Stimulated activated CD4-positive, alpha-beta T cell treated with anti-CD3 and anti-CD28 coated beads, Interleukin-4, amount 100 ng/mL, for 48 hours (primary cell): ENCODE results near the gene DKK3.
"Not testable (repeated sequence)": the region's sequence is repeated elsewhere in the genome, so short reads cannot be mapped to it uniquely, and the experiment has no call there.

Experiments used
- DNase-seq, 2 donors: peaks; one replicate each; pipeline ENCODE4 v3.0.0-alpha.2; 2020; ENCODE audit warnings: low read depth in 2 of 2

Gene DKK3

DNA sequence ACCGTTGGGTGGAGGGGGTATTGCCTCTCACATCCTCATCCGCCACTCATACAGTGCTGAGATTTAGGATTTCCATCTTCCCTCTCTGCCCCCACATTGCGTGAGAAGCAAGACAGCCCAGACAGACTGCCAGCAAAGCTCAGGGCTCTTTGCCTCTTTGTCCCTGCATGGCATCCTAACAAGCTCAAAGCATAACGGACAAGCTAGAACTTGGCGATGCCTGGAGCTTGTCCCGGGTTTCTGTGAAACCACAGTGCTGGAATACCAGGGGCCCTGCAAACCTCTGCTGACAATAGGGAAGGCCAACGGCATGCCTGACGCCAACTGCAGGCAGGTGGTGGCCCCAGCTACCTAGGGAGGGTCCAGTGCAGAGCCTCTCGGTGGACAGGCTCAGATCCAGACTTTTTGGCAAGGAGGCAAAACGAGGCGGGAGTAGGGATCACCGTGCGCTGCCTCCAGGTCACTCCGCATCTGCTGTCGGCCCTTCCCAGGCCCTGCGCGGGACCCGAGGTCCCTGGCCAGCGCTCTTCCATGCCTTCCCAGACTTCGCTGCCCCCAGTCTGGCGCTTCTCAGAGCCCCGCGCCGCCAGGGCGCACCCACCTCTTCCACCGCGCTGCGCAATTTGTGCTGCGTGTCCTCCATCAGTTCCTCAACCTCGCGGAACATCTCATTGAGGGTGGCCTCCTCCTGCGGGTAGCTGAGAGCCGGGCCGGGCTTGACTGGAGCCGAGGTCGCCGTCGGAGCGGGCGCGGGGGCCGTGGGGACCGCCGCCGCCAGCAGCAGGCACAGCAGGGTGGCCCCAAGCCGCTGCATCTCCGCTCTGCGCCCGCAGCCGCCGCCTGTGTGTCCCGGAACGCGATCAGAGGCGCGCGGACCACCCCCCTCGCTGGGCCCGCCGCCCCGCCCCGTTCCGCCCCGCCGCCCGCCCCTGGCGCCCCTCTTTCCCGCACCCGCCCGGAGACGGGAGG, at the start of gene DKK3:
Gene DKK3, minus strand, starts transcription at position 858 of the 969 bp plus-strand sequence. Its CDS starts 44 bp downstream, at position 814.
- DNase-seq, result no peak

DNA sequence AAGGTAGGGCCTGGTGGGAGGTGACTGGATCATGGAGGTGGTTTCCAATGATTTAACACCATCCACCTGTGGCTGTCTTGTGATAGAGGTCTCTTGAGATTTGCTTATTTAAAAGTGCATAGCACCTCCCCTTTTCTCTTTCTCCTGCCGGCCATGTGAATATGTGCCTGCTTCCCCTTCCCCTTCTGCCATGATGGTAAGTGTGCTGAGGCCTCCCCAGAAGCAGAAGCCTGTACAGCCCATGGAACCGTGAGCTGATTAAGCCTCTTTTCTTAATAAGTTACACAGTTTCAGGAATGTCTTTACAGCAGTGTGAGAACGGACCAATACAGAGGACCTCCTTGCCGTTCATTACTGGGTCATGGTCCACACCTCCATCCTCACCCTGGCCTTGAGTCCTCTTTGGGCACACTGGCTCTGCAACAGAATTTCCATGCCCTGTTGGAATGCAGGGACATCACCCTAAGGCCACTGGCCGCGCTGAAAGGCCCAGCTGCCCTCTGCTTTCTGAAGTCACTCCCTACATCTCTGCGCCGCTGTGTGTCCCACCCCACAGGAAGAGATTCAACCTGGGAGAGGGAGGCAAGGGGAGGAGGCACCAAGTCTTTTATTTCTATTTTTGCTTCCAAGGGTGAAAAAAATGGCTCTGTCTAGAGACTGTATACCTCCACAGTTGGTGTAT, 49.0 kb upstream of the DKK3 start:
- DNase-seq, result no peak

DNA sequence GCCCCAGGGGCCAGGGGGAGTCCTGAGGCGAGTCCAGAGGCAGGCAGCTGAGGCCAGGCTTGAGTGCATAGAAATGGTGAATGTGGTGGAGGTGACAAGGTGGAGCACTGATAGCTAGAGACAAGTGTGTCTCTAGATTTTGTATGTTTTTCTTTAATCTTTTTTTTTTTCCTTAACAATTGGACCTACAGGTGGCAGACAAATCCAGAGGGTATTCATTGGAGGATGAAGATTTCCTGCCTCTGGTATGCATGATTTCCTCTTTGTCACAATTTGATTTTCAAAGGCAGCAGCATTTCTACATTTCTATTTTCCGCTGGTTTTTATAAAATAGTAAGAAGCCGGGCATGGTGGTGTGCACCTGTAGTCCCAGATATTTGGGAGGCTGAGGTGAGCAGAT, 47.7 kb upstream of the DKK3 start:
- no peak for DNase-seq

DNA sequence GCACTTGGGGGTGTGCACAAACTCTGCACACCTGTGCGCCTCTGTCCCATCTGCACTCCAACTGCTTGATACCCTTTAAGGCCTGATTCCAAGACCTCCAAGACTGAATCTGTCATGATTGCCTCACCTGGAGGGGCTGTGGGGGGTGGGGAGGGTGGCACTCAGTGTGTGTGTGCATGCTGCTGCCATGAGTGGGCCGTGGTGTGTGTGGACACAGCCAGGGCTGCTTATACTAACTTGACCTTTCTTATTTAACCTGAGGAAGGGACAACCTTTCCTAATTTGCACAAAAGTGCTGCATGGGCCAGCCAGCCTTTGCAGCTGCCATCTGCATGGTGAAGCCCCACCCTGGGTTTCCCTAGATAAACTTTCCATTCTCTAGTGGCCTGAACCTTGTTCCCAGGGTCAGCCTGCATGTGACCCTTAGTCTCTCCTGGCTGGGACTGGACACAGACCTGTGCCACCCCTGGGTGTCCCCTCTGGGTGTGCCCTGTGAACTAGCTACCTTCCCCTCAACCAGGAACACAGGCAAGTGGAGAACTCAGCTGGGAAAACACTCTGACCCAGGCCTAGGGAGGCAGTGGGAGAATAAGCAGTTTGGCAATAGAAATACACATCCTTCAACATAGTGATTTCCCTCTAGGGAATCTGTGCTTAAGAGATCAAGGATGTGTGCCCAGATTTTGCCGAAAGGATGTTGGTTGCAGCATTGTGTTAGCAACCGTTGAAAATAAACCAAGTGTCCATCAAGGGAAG, 45.4 kb upstream of the DKK3 start:
- DNase-seq, result no peak

DNA sequence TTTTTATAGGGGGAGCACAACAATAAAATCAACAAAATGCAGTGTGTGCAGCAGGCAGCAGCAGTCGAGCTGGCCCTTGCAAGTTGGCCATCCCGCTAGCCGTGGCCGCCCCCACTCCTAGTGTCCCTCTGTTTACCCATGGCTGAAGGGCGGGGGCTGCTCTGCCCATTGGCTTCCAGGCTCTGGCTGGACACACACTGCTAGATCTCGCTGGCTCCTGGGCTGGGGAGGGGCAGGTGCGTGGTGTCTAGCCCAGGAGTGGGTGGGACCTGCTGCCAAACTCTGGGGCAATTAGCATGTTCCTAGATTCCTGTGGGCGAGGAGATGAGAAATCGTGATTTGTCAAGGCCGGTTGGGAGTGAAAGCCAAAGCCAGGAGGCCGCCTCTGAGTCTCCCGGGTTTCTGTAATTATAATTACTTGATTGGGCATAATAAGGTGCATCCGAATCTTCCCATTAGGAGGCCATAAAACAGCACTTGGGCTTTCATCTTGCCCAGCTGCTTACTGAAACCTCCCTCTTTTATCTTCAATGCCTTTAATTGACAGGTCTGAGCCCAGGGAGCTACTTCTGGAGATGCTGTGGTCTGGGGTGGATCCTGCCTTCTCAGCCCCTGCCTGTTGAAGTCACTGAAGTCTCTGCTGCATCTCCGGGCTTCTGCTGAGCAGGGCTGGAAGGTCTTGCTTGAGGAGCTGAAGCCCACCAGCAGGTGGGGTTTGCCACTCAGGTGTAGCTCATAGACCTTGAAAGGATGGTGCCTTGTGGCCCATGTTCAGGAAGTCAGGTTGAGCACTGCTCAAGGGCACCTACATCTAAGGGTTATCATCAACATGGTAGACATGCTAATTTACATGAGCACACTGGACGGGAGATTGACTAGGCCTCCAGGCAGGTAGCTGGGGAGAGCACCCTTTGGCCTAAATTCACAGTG, 44.5 kb upstream of the DKK3 start:
- no peak for DNase-seq

DNA sequence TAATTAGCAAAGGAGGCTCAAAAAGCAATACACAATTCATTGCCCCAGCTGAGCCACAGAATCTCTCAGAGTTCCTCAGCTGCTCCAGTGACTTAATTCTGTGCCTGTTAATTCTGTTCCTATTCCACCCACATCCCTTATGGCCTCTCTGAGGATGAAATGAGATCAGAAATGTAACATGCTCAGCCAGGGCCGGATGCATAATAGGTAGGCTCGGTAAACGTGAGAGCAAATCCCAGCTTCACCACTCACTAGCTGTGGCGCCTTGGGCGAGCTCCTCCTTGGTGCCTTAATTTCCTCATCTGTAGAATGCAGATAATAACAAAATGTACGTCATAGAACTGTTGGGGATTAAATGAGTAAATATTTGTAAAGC, 42.8 kb upstream of the DKK3 start:
- no peak for DNase-seq

DNA sequence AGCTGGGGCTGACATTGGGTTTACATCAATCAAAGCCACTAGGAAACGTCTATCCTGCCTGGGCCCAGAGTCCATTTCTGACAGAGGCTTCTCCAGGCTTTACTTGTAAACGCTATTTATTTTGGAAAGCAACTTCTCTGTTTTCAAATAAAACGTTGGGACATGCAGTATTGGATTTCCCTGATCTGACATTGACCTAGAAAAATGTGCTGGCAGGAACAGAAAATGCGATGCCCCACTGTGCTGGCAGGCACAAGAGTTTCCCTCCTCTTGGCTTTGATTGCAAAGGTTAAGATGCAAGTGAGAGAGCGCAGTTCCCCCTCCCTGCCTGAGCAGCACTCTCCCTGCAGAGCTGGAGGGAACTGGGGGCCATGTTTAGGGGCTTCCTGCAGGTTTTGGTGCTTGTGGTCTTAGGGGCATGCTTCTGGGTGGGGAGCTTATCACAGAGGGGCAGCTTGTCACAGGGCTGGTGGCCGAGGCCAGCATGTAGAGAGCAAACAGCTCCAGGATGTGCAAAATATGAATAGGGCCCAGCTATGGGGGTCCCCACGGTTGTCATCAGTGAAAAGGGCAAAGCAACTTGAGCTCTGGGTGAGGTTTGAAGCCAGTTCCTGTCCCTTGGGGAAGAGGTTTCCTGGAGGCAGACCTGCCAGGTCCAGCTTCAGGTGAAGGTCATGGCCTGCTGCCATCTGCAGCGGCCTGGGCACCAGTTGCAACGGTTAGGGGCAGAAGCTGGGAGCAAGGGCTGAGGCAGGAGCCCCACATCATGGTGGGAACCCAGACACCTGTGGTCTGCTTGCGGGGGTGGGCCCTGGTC, 42.3 kb upstream of the DKK3 start:
- no peak for DNase-seq

DNA sequence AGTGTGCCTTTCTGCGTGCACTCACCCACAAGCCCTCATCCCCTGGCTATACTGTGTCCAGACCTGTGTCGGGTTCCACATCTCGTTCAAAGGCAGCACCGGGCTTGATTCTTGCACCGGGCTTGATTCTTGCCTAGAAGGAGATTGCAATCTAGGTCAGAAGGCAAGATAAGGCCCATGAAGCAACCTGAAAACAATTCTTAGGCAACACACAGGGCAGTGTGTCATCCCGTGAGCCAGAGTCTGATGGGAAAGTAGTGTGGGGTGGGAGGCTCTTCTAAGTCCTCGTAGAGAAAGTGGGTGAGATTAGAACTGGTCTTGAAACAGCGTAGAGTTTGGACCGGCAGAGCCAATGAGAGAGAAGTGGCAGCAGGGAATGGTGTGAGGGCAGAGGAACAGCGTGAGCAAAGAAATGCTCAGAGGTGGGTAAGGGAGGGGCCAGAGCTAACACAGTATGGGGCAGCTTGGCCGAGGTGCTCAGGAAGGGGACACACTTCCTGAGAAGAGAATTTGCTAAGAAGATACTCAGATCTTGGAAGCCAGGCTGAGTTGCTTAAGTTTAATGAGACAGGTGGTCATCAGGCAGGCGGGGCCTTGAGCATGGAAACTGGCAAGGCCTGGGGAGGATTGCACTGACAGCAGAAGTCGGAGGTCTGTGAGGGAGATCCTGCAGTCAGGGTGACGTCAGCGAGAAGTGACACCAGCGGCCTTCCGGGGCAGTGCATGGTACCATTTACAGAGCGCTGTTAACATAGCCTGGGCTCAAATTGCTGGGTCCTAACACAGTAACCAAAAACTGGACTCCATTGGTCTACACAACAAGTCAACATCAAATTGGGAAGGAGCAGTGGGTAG, 40.7 kb upstream of the DKK3 start:
- no peak for DNase-seq

DNA sequence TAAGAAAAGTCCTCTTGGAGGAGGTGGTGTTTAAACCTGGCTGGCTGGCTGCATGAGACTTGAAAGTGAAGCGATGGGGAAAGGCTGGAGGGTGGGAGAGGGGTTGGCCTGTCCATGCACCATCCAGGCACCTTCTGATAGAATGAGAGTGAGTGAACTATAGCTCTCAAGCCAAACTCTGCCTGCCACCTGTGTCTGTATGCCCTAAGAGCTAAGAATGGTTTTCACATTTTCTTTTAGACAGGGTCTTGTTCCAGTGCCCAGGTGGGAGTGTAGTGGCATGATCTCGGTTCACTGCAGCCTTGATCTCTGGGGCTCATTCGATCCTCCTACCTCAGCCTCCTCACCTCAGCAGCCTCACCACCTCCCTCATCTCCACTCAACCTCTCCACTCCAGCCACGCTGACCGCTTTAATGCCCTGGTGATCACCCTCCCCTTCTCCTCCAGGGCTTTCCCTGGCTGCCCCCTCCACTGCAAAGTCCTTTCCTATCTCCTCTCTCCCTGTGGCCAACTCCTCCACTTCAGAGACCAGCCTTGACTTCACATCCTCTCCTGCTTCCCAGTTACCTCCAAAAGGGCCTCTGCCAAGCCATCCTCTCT, 38.3 kb upstream of the DKK3 start:
- DNase-seq, result no peak

DNA sequence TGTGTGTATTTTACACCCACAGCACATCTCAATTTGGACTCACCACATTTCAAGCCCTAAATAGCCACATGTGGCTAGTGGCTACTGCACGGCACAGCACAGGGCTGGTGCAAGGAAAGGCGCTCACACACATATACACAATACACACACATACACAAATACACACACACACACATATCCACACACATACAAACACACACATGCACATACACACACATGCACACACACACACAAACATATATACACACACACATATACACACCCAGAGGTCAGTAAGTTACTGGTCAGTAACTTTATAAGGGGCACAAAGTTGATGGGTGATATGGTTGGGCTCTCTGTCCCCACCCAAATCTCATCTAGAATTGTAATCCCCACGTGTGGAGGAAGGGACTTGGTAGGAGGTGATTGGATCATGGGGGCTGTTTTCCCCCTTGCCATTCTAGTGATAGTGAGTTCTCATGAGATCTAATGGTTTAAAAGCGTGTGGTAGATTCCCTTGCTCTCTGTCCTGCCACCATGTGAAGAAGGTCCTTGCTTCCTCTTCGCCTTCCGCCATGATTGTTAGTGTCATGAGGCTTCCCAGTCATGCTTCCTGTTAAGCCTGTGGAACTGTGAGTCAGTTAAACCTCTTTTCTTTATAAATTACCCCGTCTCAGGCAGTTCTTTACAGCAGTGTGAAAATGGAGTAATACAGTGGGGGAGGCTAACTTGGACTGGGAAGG, 37.6 kb upstream of the DKK3 start:
- DNase-seq, result no peak

DNA sequence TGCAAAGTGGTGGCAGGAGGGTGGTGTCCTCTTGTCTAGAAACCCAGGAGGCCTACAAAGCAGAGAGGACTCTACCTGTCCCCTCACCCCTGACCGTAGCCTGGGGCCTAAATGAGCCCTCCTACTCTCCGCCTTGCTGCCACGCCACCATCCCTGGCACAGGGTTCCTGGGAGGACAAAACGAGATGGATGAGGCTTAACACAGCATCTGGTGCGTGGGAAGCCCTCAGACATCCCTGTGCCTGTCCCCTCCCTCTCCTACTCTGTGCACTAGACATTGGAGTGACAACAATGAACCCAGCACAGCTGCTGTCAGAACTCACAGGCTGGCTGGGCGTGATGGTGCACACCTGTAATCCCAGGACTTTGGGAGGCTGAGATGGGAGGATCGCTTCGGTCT, 36.4 kb upstream of the DKK3 start:
- no peak for DNase-seq

DNA sequence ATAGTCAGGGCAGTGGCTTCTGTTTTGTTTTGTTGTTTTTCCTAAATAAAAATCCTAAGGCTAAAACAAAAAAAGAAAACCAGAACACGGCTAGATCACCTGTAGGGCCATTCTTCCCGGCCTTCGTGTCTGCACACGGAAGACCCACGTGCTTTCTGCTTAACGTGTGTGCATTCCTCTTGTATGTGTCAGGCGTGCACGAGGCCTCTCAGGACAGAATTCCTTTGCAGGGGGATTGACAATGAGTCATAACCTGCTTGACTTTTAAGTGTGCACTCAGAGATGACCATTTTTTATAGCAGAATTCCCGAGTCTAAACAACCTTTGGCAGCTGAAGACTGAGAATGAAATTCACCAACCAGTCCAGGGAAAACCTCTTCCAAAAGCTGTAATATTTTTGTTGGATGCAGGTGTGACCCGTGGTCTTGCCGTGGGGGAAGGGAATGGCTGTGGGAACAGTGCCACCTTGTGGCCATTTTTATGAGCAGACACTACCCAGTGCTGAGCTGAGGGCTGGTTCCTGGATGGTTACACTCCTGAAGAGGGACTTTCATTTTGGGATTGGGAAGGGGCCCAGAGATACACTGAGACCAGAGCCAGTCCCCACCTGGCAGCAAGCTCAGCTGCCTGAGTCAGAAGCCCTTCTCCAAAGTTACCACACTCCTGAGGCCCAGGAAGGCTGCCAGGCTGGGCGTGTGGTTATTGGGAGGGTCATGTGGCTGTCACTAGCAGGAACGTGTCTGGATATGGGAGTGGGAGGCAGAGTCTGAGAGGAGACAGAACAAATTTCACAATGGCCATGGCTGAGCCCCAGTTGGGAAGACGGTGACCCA, 35.7 kb upstream of the DKK3 start:
- peak; percentile 51 to 59 for DNase-seq

DNA sequence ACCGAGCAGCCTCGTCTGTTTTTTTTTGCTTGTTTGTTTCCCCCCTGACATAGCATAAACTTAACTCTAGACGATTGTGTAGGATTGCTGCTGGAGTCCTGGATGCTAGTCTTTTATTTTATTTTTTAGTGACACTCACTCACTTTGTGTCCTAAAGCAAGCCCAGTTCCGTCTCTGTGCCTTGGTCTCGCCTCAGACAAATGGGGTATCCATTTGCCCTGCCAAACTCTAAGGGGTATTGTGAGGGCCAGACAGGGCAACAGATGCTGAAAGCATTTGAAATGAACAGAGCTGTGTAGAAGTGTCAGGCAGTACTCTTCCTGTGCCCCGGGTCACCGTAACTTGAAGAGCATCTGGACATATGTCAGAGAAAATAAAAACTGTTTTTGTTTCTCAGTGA, 34.8 kb upstream of the DKK3 start:
- DNase-seq, result no peak

DNA sequence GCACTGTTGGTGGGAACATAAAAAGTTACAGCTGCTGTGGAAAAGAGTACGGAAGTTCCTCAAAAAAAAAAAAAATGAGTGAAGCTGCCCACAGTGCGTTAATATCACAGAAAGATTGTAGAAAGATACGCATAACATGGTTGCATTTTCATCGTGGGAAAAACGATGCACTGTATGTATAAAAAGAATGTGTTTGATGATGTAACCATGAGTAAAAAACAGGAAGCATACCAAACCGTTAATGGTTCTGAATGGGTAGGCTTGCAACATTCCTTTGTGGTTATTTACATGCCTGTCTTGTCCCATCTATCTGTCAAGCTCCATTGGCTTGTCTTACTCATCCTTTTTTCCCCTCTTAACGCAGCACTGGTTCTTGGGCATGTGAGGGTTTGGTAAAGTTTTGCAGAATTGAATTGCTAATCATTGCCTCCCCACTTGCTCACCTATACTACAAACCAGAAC, 33.8 kb upstream of the DKK3 start:
- no peak for DNase-seq

DNA sequence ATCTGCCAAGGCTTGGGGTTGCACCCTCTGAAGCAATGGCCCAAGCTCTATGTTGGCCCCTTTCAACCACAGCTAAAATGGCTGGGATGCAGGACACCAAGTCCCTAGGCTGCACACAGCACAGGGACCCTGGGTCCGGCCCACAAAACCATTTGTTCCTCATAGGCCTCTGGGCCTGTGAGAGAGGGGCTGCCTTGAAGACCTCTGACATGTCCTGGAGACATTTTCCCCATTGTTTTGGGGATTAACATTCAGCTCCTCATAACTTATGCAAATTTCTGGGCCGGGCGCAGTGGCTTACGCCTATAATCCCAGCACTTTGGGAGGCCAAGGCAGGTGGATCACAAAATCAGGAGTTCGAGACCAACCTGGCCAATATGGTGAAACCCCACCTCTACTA, 32.3 kb upstream of the DKK3 start:
- DNase-seq, result not testable (repeated sequence)

DNA sequence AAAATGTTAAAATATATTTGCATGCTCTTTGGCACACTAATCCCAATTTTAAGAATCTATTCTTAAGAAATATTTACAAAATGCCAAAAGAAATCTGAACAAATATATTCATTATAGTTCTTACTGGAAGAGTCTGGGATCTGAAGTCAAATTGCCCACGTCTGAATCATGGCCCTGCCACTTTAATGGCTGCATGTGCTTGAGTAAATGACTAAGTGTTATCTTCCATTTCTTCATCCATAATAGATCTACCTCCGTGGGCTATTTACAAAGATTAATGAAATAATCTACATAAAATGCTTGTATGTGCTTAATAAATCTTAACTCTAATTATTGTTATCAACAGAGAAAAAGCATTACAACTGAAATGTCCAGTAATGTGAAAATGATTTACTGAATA, 24.5 kb upstream of the DKK3 start:
- no peak for DNase-seq

DNA sequence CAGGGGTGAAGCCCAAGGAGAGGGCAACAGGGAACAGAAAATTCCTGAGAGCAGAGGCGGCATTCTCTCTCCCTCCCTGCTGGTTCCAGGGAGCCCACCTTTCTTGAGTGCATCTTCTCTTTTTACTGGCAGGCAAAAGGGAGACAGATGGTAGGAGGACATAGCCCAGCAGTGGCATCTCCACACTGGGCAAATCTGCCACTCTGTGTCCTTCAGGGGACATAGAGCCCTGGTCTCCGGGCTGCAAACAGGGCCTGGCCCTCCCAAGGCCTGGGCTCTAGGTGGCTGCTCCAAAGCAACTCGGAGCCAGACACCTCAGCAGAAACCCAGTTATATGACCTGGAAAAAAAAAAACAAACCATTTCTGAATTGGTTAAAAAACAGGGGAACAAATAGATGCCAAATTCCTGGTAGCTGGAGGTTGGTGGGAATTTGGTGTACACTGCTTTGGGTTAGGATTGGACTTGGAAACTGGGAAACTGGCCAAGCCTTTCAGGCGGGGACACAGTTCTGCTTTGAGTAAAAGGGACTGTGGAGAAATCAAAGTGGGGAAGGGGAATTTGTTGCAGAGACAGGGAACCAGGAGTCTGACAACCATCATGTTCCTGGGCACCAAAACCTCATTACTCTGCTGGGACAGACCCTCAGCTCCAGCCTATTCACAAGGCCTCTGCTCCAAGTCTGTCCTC, 23.6 kb upstream of the DKK3 start:
- DNase-seq, result no peak
